Umbilical cord (tissue), 2 donors: ENCODE results near the gene GARIN5B. TPM values are rescaled to one million over a fixed set of nuclear protein-coding genes. Genes with fewer than 3 reads are reported as not detected.
A peak's percentile ranks its signal among the peaks of the same experiment; 100 is the strongest.
"Not testable (repeated sequence)": the region's sequence is repeated elsewhere in the genome, so short reads cannot be mapped to it uniquely, and the experiment has no call there.

Source experiments
- DNase-seq: peaks from one replicate; pipeline ENCODE4 v3.0.0-alpha.2; 2015; ENCODE audit warnings: low spot score
- total RNA-seq: library from RNA; depleted of rRNA; stranded (reverse); fragments of >200 nt; gene quantifications from one replicate; pipeline ENCODE4 v1.2.3, GENCODE V29; 2014; ENCODE audit warnings: low replicate concordance; ENCODE audit not compliant: insufficient read depth

Gene GARIN5B
- total RNA-seq, 1 donor from 2014 or later = not detected

DNA sequence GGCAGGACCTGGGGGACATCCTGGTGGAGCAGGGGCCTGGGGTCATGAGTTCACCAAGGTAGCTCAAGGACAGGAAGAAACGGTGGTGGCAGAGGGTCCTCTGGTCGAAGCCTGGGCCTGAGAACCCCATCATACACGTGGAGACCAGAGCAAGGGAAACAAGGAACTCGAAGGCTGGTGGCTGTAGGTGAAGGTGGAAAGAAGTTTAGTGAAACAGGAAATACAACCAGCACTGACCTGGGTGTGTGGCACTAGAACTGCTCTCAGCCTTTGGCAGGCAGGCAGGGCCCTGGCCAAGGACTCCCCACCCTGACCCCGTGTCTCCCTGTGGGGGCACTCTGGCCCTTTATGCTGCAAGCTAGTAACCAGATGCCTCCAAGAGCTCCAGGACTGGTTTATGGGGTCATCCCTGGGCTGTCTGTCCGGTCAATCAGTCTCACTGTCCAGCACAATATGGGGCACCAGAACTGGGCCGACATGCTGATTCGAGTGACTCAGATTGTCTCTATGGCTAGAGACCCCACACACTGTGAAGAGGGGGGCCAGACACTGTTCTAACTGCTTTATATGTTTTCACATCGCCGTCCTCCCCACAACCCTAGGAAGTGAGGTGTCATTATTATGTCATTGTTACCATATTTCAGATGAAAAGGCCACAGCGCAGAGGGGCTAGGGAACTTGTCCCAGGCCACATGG, 12.3 kb downstream of the GARIN5B start:
- no peak for DNase-seq

DNA sequence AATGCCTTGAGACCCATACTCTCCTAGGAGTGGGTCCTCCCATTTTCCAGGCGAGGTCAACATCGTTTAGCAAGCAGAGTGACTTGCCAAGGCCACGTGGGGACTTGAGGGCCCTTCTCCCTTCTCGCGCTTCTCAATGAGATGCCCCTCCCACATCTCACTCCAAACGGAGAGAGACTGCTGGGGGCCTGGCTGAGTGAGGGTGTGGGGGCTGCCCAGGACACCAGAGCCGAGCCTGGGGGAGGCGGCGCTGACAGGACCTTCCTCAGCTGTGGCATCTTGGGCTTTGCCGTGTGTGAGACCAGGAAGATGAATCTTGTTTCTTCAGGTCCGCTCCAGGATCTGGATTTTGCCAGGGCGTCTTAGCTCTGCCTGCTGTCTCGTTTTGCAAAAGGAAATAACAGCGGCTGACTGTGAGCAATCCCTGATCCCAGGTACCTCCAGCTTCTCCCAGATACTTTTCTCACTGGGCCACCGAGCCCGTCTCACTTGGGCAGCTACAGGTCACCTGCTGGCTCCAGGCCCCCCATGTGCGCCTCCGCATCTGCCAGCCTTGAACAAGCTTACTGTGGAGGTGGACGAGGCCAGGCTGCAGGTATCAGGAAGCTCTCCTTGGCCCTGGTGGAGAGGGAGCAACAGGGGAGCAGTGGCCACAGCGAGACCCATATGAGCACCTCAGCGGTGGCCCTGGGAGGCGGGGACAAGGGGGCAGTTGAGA, 14.6 kb downstream of the GARIN5B start:
- DNase-seq = no peak

DNA sequence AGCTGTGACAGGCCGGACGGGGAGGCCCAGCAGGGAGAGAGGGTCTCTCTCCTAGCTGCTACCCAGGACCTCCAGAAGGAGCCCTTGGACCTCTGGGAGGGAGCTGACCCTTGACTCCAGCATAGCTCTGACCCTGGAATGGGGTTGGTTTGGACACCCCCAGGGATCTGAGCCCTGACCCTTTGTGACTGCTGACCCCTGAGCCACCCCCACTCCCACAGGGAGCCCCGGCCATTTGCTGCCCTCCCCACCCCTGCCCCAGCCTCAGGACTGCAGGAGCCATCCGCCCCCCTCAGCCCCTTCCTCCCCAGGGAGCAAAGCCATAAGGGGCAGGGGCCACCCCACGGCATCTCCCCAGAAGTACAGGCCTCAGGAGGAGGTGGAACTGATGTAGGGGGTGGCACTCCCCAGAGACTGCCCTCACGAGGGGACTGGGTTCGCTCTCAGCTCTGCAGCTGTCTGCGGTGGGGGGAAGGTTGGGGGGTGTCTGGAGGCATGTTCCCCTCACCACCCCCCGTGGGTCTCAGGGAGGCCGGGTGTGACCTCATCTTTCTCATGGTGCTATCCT, 15.5 kb downstream of the GARIN5B start:
- no peak for DNase-seq

DNA sequence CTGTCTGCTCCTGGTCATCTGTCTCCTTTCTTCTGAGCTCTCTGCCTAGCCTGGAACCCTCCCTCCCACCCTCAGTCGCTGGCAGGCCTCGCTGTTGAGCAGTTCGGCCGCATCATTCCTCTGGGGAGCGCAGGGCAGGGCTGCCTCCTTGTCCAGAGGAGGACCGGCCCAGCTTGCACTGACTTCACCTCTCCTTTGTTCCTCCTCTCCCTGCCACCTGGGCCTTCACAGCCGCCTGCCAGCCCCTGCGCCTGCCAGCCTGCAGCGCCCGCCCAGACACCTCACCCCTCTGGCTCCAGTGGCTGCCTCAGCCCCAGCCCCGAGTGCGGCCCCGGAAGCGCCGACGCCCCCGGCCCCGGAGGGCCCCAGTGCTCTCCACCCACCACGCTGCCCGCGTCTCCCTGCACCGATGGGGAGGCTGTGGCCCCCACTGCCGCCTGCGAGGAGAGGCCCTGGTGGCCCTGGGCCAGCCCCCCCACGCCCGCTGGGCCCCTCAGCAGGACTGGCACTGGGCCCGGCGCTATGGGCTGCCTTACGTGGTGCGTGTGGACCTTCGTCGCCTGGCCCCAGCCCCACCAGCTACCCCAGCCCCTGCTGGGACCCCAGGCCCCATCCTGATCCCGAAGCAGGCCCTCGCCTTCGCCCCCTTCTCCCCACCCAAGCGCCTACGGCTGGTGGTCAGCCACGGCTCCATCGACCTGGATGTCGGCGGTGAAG, 16.2 kb downstream of the GARIN5B start:
- DNase-seq = no peak

DNA sequence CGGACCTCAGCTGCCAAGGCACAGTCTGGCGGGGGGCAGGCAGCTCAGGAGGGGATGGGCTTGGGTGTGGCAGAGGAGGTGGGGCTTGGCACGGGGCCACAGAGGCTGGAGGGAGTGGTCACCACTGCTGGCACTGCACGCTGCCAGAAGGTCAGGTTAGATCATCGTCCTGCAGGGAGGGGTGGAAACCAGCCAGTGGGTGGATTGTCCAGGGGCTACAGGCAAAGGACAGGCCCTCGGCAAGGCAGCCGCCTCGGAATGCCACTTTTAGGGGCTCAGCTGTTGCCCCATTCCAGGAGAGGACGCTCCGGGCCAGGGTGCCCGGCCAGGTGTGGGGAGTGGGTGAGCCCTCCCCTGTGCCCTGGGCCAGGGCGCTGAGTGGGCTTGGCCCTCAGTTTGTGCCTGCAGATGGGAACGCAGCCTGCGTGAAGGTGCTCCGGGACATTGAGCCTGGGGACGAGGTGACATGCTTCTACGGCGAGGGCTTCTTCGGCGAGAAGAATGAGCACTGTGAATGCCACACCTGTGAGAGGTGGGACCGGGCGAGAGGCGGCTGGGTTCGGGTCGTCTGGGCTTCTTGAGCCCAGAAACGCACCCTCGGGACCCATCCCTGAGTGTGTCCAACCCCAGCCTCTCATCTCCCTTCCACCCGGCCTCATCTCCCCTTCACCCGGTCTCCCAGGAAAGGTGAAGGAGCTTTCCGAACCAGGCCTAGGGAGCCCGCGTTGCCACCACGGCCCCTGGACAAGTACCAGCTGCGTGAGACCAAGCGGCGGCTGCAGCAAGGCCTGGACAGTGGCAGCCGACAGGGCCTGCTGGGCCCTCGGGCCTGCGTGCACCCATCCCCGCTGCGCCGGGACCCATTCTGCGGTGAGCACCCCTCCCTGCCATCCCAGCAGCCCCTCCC, 17.0 kb downstream of the GARIN5B start:
- DNase-seq = peak; percentile 48

DNA sequence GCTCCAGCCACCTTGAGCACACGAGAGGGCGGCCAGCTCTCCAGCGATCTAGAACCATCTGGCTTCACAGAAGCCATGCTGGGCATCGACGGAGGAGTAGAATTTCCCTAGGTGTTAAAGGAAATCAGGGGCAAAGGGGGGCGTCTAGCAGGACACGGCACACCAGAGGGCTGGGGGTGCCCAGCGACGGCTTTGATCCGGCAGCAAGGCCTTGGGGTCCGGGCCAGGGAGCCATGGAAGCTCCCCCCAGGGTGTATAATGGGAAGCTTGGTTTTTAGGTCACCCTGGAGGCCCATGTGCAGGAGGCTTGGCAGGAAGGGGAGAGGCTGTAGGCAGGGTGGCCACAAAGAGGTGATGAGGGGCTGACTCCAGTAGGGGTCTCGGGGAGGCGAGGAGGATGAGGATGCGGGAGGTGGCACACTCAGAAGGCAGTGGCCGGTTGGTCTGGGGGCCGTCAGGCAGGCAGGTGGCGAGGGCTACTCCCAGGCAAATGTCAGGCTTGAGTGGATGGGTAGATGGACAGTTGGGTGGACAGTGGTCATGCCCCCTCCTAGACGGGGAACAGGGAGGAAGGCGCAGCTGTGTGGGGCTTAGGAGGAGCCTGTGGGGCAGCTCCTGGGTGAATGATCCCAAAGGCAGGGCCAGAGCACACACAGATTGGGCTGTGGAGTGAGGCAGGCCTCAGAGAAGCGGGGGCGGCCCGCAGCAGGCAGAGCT, 17.8 kb downstream of the GARIN5B start:
- no peak for DNase-seq

DNA sequence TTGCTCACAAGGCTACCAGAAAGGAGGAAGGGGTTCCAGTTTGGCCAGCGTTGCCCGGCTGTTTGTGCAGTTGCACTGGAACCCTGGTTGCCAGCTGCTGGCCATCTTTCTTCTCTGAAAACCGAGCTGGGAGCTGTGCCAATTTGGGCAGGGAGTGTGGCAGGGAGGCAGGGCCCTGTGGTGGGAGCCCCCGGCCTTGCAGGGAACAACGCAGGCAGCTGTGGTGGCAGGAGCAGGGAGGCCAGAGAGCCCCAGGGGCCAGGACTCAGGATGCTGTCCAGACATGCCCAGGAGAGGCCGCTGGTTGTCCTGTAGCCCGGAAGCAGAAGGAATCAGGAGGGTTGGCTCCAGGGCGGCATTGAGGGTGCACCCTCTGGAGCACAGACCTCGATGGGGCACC, 18.6 kb downstream of the GARIN5B start:
- no peak for DNase-seq

DNA sequence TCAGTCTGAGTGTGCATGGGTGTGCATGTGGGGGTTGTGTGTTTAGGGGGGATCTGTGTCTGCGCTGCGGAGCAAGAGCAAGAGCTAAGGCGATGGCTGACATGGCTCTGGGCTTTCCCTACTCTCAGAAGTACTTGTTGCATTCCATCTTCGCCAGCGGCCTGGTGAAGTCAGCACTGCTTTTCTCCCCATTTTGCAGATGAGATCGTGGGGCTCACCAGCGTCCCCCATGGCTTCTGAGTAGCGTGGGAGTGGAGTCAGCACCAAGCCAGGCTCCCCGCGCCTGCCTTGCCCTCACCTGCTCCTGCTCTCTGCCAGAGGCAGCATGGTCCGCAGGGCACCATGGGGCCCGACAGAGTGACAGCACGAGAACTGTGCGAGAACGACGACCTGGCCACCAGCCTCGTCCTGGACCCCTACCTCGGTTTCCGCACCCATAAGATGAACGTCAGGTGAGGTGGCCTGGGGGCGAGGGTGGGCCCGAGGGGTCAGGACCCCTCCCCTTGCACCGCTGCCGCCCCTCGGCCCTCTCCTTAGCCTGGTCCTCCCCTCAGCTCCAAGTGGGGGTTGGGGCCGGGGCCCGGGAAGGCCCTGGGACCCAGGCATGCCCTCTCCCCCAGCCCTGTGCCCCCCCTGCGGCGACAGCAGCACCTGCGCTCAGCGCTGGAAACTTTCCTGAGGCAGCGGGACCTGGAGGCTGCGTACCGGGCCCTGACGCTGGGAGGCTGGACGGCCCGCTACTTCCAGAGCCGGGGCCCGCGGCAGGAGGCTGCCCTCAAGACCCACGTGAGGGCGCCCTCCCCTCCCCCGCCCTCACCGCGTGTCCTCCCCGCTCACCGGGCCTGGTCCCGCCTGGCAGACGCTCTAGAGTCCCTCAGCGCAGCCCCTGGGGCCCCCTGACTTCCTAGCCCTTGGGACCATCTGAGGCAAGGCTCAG, 21.2 kb downstream of the GARIN5B start:
- no peak for DNase-seq

DNA sequence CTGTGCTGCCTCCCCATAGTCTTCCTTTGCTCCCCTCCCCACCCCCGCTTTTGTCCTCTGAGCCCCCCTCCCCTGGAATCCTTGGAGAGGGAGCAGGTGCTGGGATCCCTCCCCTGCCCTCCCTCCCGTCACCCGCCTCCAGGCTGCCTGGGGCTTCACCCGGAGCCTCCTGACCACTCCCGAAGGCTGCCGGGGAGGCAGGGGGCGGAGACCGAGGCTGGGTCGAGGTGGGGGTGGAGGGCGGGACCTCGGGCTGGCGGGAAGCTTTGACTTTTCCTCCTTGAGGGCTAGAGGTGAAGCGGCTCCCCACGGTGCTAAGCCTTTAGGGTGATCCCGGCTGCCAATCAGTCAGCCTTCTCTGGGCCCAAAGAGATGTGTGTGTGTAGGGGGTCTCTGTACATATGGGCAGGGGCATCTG, 21.9 kb downstream of the GARIN5B start:
- peak; percentile 52 for DNase-seq

DNA sequence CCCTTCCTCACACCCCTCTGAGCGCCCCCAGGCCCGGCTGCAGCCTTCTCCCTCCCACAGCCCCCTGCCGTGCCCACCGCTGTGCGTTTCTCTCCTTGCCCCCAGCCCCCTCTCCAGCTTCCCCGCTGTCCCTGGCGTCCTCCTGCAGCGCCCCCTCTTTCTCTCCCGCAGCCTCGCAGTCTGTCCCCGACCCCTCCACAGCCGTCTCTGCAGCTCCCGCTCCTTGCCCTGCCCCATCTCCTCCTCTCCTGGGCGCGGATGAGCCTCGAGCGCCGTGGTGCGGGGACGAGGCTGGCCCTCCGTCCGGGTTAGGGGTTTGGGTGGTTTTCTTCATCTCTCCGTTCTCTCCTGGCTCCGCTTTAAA, 22.3 kb downstream of the GARIN5B start:
- DNase-seq = no peak

DNA sequence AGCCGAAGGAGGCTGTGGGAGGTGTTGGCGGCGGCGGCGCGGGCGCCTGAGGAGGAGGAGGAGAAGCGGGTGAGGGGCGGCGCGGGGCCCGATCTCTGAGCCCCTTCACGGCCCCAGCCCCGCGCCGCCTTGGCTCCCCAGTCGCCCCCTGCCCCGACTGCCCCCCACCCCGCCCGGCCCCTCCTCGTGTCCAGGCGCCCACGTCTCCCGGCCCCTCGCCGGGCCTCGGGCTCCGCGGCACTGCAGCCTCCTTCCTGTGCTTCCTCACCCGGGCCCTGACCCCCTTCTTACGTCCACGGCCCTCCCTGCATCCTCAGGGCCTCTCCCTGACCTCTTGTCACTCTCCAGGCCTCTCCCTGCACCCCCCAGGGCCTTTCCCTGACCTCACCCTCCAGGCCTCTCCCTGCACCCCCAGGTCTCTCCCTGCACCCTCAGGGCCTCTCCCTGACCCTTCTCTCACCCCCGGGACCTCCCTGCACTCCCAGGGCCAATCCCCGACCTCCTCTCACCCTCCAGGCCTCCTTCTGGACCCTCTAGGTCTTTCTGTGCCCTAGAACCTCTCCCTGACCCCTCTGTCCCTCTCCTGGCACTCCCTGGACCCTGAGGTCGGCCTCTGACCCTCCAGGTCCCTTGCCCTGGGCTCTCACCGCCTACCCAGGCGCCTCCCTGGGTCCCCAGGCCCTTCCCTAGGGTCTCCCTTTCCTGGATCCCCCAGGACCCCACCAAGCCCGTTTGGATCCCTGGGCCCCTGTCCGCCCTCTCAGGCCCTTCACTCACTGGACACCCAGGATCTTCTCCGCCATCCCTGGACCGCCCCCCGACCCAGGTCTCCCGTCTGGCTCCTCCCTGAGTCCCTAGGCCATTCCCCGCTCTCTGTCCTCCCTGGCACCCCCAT, 22.9 kb downstream of the GARIN5B start:
- no peak for DNase-seq

DNA sequence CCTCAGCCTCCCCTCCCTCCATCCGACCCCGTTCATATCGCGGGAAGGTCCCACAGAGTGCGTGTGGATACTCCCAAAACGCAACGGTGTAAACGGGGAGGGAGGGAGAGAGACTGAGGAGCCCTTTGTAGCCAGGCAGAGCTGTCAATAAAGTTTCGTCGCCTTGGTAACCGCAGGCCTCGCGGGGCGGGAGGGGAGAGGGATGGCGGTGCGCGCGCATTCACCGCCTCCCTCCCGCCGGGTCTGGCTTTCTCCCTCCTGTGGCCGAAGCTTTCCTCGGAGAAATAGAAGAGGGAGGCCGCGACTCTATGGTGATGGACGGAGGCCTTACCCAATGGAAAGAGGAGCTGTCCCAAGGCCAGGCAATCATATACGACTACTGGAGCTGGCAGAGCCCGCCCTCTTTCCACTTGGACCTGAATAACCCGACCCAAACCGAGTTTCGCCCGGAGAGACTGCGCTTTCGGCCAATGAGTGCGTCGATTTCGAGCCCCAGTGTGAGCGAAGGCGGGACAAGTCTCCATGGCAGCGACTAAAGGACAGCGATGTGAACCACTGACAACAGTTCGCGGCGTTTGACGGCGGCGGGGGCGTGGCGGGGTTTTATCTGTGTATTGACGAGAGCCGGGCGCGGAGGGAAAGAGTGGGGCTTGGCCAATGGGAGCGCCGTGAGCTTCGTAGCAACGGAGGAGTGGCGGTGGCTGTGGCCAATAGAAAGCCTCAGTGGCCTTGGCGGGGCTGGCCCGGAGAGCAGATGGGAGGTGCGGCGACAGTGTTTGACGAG, 23.8 kb downstream of the GARIN5B start, which contains the start of gene KMT5C:
Gene KMT5C, plus strand, starts transcription at position 772 of the 784 bp plus-strand sequence. CDS start 2,061 bp downstream, outside the sequence.
- DNase-seq = peak; percentile 100

DNA sequence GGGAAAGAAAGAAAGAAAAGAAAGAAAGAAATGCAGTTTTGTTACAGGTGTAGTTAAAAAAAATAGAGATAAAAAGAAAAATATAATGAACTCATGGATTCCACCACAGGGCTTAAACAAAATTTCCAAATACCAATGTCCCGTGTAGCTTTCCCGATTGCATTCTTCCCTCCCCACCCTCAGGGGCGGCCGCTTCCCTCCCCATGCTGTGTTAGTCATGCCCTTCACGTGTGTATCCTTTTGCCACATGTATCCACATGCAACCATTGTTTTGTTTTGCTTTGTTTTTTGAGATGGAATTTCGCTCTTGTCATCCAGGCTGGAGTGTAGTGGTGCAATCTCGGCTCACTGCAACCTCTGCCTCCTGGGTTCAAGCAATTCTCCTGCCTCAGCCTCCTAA, 27.0 kb downstream of the GARIN5B start:
- DNase-seq = no peak

DNA sequence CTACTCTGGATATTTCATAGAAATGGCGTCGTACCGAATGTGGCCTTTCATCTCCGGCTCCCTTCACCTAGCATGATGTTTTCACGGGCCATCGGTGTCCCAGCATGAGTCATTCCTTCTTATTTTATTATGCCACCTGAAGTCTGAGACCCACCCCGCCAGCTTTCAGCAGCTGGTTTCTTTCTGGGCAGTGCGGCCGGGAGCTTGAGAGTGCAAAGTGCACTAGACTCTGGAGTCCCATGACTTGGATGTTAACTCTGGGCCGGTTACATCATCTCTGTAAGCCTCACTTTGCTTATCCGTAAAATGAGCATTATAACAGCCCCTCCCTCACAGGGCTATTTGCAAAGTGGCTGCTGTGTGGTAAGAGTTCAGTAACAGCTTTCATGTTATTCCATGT, 29.2 kb downstream of the GARIN5B start:
- no peak for DNase-seq

DNA sequence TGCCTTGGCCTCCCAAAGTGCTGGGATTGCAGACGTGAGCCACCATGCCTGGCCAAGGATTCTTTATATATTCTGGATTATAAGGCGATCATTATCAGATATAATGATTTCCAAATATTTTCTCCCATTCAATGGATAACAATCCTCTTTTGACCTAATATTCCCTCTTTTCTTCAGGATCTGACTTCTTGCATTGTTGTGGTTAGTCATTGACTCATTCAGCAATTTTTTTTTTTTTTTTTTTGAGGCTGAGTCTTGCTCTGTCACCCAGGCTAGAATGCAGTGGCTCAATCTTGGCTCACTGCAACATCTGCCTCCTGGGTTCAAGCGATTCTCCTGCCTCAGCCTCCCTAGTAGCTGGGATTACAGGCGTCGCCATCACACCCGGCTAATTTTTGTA, 33.3 kb downstream of the GARIN5B start:
- not testable (repeated sequence) for DNase-seq

DNA sequence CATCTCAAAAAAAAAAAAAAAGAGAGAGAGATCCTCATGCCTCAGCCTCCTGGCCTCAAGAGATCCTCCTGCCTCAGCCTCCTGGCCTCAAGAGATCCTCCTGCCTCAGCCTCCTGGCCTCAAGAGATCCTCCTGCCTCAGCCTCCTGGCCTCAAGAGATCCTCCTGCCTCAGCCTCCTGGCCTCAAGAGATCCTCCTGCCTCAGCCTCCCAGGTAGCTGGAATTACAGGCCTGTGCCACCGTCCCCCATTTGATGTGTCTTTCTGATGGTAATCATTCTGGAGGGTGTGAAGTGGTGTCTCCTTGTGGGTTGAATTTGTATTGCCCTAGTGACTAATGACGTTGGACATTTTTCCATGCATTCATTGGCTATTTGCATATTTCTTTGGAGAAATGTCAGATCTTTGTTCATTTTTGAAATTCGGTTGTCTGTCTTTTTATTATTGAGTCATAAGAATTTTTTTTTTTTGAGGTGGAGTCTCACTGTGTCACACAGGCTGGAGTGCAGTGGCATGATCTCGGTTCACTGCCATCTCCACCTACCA, 34.2 kb downstream of the GARIN5B start:
- DNase-seq = not testable (repeated sequence)

DNA sequence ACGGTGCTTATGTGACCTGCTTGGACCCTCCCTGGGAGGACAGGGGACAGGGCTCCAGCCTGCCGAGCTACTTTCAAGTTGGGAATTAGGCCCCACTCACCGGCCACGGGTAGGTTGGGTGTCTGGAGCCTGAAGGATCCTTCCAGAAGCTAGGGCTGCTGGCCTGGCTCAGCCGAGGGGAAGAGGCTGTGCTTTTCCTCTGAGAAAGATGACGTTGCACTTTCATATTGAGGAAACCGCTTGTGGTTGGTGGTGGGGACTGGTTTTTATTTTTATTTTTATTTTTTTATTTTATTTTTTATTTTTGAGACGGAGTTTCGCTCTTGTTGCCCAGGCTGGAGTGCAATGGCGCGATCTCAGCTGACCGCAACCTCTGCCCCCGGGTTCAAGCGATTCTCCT, 37.9 kb downstream of the GARIN5B start, which contains the start of gene TMEM150B:
Gene TMEM150B, minus strand, starts transcription at position 170 of the 400 bp plus-strand sequence. CDS start 4,305 bp downstream, outside the sequence.
- DNase-seq = no peak
